ENCODE measurements around the gene STRA6. TPM values are rescaled to one million over a fixed set of nuclear protein-coding genes. Genes with fewer than 3 reads are reported as not detected.
A peak's percentile ranks its signal among the peaks of the same experiment; 100 is the strongest.

Gene STRA6
- total RNA-seq, 1 experiment from 2014 or later = 3.5 TPM

GRCh38 chr15:74227968-74228722 is 25.6 kb upstream of the STRA6 start:
- no peak for DNase-seq (ENCODE audit: low read depth)

- no peak for DNase-seq (ENCODE audit: low read depth)
Observed at GRCh38 chr15:74226761-74227540, 24.4 kb upstream of the STRA6 start.

GRCh38 chr15:74225928-74226327 is 23.3 kb upstream of the STRA6 start:
- DNase-seq (ENCODE audit: low read depth) = no peak

GRCh38 chr15:74222240-74223119 is 19.9 kb upstream of the STRA6 start:
- DNase-seq (ENCODE audit: low read depth) = no peak

- no peak for DNase-seq (ENCODE audit: low read depth)
Observed at GRCh38 chr15:74221399-74222239, 19.0 kb upstream of the STRA6 start.

- no peak for DNase-seq (ENCODE audit: low read depth)
Observed at GRCh38 chr15:74220475-74221248, 18.1 kb upstream of the STRA6 start.

- DNase-seq (ENCODE audit: low read depth) = no peak
Observed at GRCh38 chr15:74217907-74218885, 15.6 kb upstream of the STRA6 start.

- DNase-seq (ENCODE audit: low read depth) = no peak
Observed at GRCh38 chr15:74216949-74217348, 14.4 kb upstream of the STRA6 start.

- DNase-seq (ENCODE audit: low read depth) = peak; percentile 86
Observed at GRCh38 chr15:74215958-74216357, 13.4 kb upstream of the STRA6 start.

GRCh38 chr15:74214324-74215021 is 11.9 kb upstream of the STRA6 start:
- no peak for DNase-seq (ENCODE audit: low read depth)

GRCh38 chr15:74213858-74214284 is 11.3 kb upstream of the STRA6 start:
- no peak for DNase-seq (ENCODE audit: low read depth)

- DNase-seq (ENCODE audit: low read depth) = no peak
Observed at GRCh38 chr15:74212494-74212893, 9.9 kb upstream of the STRA6 start.

GRCh38 chr15:74211656-74212055 is 9.1 kb upstream of the STRA6 start:
- DNase-seq (ENCODE audit: low read depth) = no peak

- DNase-seq (ENCODE audit: low read depth) = no peak
Observed at GRCh38 chr15:74210729-74211128, 8.1 kb upstream of the STRA6 start.

GRCh38 chr15:74209997-74210671 is 7.5 kb upstream of the STRA6 start:
- DNase-seq (ENCODE audit: low read depth) = peak; percentile 89

- no peak for DNase-seq (ENCODE audit: low read depth)
Observed at GRCh38 chr15:74209560-74209958, 7.0 kb upstream of the STRA6 start.

GRCh38 chr15:74208901-74209559 is 6.4 kb upstream of the STRA6 start:
- DNase-seq (ENCODE audit: low read depth) = peak; percentile 91
